AG09319 (cell line): Measurements from ENCODE around the gene ILK.

ENCODE experiments used
- DNase-seq: peaks from one replicate; pipeline ENCODE4 v3.0.0-alpha.2; 2010; ENCODE audit warnings: low read depth; ENCODE audit errors: extremely low read depth
- TF ChIP-seq, protein P1 (sequence below): IDR thresholded peaks from 2 replicates; pipeline ENCODE4 v1.5.1; 2011; ENCODE audit warnings: low read depth, mild to moderate bottlenecking, inconsistent platforms, low read length, moderate library complexity

ILK gene

DNA sequence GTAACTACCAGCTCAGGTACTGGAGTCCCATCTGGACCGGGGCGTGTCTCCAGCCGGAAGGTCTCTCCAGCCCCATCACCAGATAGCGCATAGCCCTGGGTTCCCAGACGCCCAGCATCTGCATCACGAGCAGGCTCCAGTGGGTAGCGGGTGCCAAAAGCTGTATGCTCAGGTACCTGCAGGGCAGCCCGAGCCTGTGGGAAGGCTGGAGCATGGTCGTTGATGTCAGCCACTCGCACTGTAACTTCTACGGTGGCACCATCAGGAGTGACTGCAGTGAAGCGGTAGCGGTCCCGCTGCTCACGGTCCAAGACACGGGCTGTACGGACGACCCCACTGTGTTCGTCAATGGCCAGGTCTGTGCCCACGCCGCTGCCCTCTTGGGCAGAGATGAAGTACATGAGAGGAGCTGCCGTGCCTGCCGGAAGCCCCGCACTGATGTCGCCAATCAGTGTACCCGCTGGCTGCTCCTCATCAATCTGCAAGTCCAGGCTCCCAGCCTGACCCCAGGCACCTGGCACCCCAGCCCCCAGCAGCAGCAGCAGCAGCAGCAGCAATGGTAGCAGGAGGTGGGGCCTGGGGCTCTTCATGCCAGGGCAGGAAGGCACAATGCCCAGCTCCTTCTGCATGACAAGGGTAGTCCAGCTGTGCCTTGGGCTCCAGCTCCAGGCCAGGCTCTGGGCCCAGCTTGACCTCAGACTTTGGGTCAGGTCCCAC, 37.6 kb downstream of the ILK start:
- TF ChIP-seq, protein P1, sequence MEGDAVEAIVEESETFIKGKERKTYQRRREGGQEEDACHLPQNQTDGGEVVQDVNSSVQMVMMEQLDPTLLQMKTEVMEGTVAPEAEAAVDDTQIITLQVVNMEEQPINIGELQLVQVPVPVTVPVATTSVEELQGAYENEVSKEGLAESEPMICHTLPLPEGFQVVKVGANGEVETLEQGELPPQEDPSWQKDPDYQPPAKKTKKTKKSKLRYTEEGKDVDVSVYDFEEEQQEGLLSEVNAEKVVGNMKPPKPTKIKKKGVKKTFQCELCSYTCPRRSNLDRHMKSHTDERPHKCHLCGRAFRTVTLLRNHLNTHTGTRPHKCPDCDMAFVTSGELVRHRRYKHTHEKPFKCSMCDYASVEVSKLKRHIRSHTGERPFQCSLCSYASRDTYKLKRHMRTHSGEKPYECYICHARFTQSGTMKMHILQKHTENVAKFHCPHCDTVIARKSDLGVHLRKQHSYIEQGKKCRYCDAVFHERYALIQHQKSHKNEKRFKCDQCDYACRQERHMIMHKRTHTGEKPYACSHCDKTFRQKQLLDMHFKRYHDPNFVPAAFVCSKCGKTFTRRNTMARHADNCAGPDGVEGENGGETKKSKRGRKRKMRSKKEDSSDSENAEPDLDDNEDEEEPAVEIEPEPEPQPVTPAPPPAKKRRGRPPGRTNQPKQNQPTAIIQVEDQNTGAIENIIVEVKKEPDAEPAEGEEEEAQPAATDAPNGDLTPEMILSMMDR = no peak
- DNase-seq = no peak

GRCh38 chr11:6642957-6643356, 39.4 kb downstream of the ILK start:
- DNase-seq = no peak
- TF ChIP-seq, protein P1 = no peak

DNA sequence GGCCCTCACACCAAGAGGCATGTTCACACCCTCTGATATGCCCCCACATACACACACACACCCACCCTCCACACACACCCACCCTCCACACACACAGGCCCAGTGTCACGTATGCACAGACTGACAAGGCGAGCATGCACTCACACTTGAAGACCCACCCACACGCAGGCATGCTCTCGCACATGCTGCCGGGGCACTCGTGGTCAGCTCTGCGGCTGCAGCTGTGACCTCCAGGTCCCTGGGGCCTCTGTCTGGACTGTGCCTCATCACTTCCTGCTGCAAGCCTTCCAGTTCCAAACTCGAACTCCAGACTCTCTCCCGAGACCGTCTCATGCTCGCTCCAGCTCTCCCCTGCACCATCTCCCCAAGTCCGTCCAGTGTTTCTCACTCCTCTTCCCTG, 42.5 kb downstream of the ILK start:
- TF ChIP-seq, protein P1 = no peak
- peak; percentile 37 for DNase-seq

- peak; percentile 48 for DNase-seq
- TF ChIP-seq, protein P1 = no peak
These were observed 43.0 kb downstream of the ILK start for GRCh38 chr11:6646576-6646917.

- TF ChIP-seq, protein P1 = no peak
- DNase-seq = no peak
These were observed 43.5 kb downstream of the ILK start for GRCh38 chr11:6646918-6647679.

- TF ChIP-seq, protein P1 = no peak
- DNase-seq = no peak
These were observed 44.3 kb downstream of the ILK start for GRCh38 chr11:6647836-6648235.

DNA sequence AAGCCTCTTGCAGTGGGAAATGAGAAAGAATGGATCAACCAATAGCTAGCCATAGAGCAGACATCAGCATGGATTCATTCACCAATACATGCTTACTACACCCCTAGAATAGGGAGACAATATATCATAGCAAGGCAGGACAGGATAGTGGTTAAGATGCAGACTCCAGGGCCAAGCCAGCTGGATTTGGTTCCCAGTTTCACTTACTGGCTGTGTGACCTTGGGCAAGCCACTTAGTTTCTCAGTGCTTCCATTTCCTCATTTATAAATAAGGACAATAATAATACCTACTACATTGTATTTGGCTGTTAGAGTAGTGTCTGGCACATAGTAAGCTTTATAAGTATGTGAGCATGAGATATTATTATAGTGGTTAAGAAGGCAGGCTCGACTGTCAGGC, 44.9 kb downstream of the ILK start:
- DNase-seq = no peak
- TF ChIP-seq, protein P1 = no peak
